Vagina (tissue), 2 donors: ENCODE measurements around the gene SOX18.

Experiments used
- CTCF ChIP-seq, 3 experiments: fragments of 450-650 bp in 2 of 3; fragments of 200-600 bp in 1 of 3; sonication (generic) in 1 of 3; IDR thresholded peaks; one replicate each; pipeline ENCODE4 v1.5.1; 2017 to 2019; ENCODE audit warnings: antibody characterized with exemption in 3 of 3, mild to moderate bottlenecking in 2 of 3, moderate library complexity in 2 of 3
- POLR2A ChIP-seq, 2 donors: fragments of 450-650 bp; IDR thresholded peaks; one replicate each; pipeline ENCODE4 v1.6.1; 2017; ENCODE audit warnings: antibody characterized with exemption in 2 of 2, mild to moderate bottlenecking in 2 of 2, moderate library complexity in 2 of 2
- POLR2AphosphoS5 ChIP-seq, 2 donors: sonication (generic); formaldehyde crosslinking; IDR thresholded peaks; one replicate each; pipeline ENCODE4 v1.9.0; 2017; ENCODE audit warnings: antibody characterized with exemption in 2 of 2, mild to moderate bottlenecking in 2 of 2, low read depth in 1 of 2; ENCODE audit not compliant: insufficient read depth in 1 of 2

GRCh38 chr20:64003960-64004725 lies 45.3 kb downstream of the SOX18 start:
- TF ChIP-seq CTCF (IDR thresholded peaks at IDR 0.05) = no peak
- no peak for TF ChIP-seq POLR2A (IDR thresholded peaks at IDR 0.05)
- TF ChIP-seq POLR2AphosphoS5 (IDR thresholded peaks at IDR 0.05; ENCODE audit: insufficient read depth in 1 of 2, low read depth in 1 of 2) = no peak
